DND-41 (cell line): ENCODE results near the gene JMJD1C.

Source experiments
- CTCF ChIP-seq: IDR thresholded peaks from 2 replicates; pipeline ENCODE4 v1.5.1; 2012; ENCODE audit warnings: borderline replicate concordance, low read length, moderate library complexity, mild to moderate bottlenecking; ENCODE audit not compliant: poor library complexity, severe bottlenecking; ENCODE audit errors: extremely low read depth
- EZH2 ChIP-seq: IDR thresholded peaks from 3 replicates; pipeline ENCODE4 v1.6.1; 2012; ENCODE audit warnings: borderline replicate concordance, low read depth, mild to moderate bottlenecking, moderate library complexity, low read length, inconsistent platforms; ENCODE audit not compliant: severe bottlenecking

DNA sequence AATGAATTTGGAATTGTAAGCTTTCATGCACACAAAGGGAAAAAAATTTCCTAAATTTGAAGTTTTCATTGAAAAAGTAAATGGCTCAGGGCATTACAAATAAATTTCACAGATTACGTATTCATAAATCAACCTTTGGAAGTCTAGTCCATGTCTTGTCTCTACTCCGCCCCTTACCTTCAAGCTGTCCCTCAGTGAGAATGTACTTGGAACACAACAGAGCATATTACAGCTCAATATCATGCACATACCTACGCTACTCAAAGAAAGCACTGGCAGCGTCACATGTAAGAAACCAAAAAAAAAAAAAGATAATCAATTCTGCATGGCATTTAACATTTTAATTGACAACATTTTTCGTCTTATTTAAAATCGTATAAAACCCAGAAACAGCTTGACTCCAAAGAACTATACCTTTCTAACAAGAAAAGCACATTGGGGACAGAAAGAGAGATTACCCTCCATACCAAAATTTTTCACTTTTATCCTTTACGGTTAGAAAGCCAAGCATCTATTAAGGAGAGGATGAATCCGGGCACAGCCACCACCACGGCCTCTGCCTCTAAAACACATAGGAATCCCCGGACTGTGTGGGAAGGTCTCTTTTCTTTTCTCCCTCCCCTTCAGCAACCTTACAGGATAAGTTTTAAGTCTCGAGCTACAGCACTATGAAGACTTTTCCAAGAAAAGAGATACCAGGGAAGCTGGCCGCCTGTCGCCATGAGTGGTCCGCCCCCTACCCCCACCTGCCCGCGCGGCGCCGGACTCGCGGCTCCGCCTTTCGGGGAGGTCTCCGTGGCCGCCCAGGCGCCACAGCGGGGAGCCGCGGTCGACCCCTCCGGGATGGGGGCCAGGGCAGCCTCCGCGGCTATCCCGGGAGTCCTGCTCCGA, 1.1 kb downstream of the JMJD1C start:
- TF ChIP-seq EZH2 (no peak), CTCF (no peak)
